CD4-positive, alpha-beta T cell (primary cell): ENCODE data around the gene RBMS3. TPM values are rescaled to one million over a fixed set of nuclear protein-coding genes. Genes with fewer than 3 reads are reported as not detected.

Experiments used
- ATAC-seq: fragments of 200-7000 bp; cut with Tn5 transposase; one replicate; pipeline ENCODE4 v1.10.0; 2022; ENCODE audit warnings: mild to moderate bottlenecking; ENCODE audit not compliant: poor library complexity
- CTCF ChIA-PET: fragments of 350-600 bp; sonication (Branson Sonifier 250); formaldehyde crosslinking; loops from one replicate; lab custom pipeline; 2021; ENCODE audit warnings: antibody characterized with exemption, inconsistent platforms; lab: Charles Lee
- POLR2A ChIA-PET: fragments of 350-600 bp; sonication (Branson Sonifier 250); formaldehyde crosslinking; loops from one replicate; lab custom pipeline; 2021; ENCODE audit warnings: antibody characterized with exemption, inconsistent platforms; lab: Charles Lee
- DNase-seq, 14 experiments: peaks; one replicate each; pipeline ENCODE4 v3.0.0-alpha.2; 2013 to 2020; ENCODE audit warnings: mixed read lengths in 2 of 14
- H3K27ac ChIP-seq, 2 donors: one replicate each; pipeline versions ENCODE4 v1.5.1 to v1.7.0; 2013; ENCODE audit warnings: low read length in 2 of 2, low read depth in 1 of 2, mild to moderate bottlenecking in 1 of 2
- H3K27me3 ChIP-seq, 2 experiments: 1 replicate in 1 of 2; 2 replicates in 1 of 2; pipeline versions ENCODE4 v1.6.1 to v1.7.0; 2013; ENCODE audit warnings: low read length in 2 of 2, control low read depth in 1 of 2, mild to moderate bottlenecking in 1 of 2, moderate library complexity in 1 of 2; ENCODE audit not compliant: insufficient read depth in 2 of 2, control insufficient read depth in 1 of 2
- H3K36me3 ChIP-seq: one replicate; pipeline ENCODE4 v1.6.1; 2013; ENCODE audit warnings: low read length, control low read depth; ENCODE audit not compliant: insufficient read depth
- H3K4me1 ChIP-seq: one replicate; pipeline ENCODE4 v1.6.1; 2013; ENCODE audit warnings: low read length, control low read depth; ENCODE audit not compliant: insufficient read depth
- H3K4me3 ChIP-seq: one replicate; pipeline ENCODE4 v1.5.1; 2013; ENCODE audit warnings: mild to moderate bottlenecking, low read length, moderate library complexity
- H3K9me3 ChIP-seq, 2 experiments: 1 replicate in 1 of 2; 2 replicates in 1 of 2; pipeline versions ENCODE4 v1.6.1 to v1.7.0; 2013; ENCODE audit warnings: low read length in 2 of 2, mild to moderate bottlenecking in 2 of 2, control low read depth in 1 of 2, moderate library complexity in 1 of 2; ENCODE audit not compliant: control insufficient read depth in 1 of 2, insufficient read depth in 1 of 2
- H3K27ac Mint-ChIP-seq: one replicate; pipeline ENCODE4 v1.8.0; 2020; ENCODE audit warnings: mixed read lengths
- H3K27me3 Mint-ChIP-seq: one replicate; pipeline ENCODE4 v1.8.0; 2021; ENCODE audit warnings: mixed read lengths
- H3K36me3 Mint-ChIP-seq: one replicate; pipeline ENCODE4 v1.8.0; 2021; ENCODE audit warnings: low read depth, mixed read lengths
- H3K4me1 Mint-ChIP-seq: one replicate; pipeline ENCODE4 v1.8.0; 2021; ENCODE audit warnings: low read depth, mixed read lengths
- H3K4me3 Mint-ChIP-seq: one replicate; pipeline ENCODE4 v1.8.0; 2020; ENCODE audit warnings: mild to moderate bottlenecking, mixed read lengths
- H3K9me3 Mint-ChIP-seq: one replicate; pipeline ENCODE4 v1.8.0; 2020; ENCODE audit warnings: mixed read lengths
- CTCF ChIP-seq: fragments of 200-600 bp; IDR thresholded peaks from one replicate; pipeline ENCODE4 v1.8.0; 2022; ENCODE audit warnings: antibody characterized with exemption, mild to moderate bottlenecking
- intact Hi-C, 2 experiments: fragments of 100-400 bp; cut with DNase I in 1 of 2; cut with micrococcal nuclease in 1 of 2; formaldehyde crosslinking; loops; one replicate each; pipeline versions ENCODE4 v1.15.1 to v1.9.0; 2023 to 2025; cut with DNase I, micrococcal nuclease
- total RNA-seq, 174 experiments: library from RNA in 2 of 174; stranded (reverse) in 2 of 174; gene quantifications; one replicate each; pipeline ENCODE4 v1.2.3 and lab custom pipeline; 2021 to 2026

Gene RBMS3
- total RNA-seq, 2 experiments from 2014 or later: 1.6 to 1.7 TPM

DNA sequence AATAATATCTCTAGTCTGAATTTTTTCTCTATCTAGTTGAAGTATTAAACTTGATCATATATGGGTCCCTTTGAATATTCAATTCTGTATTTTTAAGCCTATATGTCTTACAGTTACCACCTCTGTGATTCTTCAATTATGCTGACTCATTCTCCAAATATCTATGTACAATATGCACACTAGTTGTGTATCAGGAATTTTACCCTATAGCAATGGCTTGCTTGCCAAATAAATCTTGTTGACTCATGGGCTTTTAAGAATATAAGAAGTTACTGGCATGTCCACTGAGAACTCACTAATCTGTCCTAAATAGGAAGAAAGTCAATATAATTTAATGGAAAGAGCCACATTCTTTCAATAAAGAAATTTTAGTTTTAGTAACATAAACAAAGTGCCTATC lies 656.3 kb downstream of the RBMS3 start:
- Histone ChIP-seq H3K4me1 (no peaks in the 10 kb centered on the region), H3K4me3 (no peak overlapping the region), H3K27me3 (no peaks in the 10 kb centered on the region), H3K9me3 (no peaks in the 10 kb centered on the region), H3K36me3 (no peaks in the 10 kb centered on the region), H3K27ac (no peak overlapping the region)
- no peak for ATAC-seq
- DNase-seq: no peak
- Mint-ChIP-seq H3K4me3 (no peak overlapping the region), H3K27ac (no peak overlapping the region), H3K4me1 (no peaks in the 10 kb centered on the region), H3K27me3 (peaks cover 21% of the 10 kb centered on the region), H3K36me3 (no peaks in the 10 kb centered on the region), H3K9me3 (no peaks in the 10 kb centered on the region)
- CTCF ChIA-PET: no interaction called here
- POLR2A ChIA-PET: no interaction called here
- no peak for TF ChIP-seq CTCF
- intact Hi-C loops: no loop called here

DNA sequence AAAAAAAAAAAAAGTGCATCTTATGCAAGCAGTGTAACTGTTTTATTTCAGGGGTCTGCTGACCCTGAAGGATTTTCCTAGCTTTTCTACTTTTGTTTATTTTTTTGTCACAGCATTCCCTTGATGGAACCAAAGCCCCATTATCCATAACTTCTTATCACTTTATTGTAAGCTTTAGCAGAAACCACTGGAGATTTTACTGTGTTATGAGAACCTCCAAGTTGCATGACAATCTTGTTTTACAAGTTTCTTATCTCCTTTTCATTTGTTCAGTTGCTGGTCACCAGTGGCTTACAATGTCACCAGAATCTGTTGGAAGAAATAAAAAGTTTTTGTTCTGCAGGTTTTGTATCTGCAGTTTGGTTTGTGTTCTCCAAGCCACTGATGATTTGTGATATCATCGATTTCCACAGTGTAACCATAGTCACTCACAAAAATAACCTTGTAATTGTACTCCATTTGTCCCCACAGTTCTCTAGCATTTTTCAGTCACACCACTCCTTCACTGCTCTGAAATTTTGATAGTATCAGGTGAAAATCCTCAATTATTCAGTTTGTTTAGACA lies 660.0 kb downstream of the RBMS3 start:
- Histone ChIP-seq H3K9me3 (no peaks in the 10 kb centered on the region), H3K27me3 (no peaks in the 10 kb centered on the region), H3K36me3 (no peaks in the 10 kb centered on the region), H3K4me1 (no peaks in the 10 kb centered on the region), H3K27ac (no peak overlapping the region), H3K4me3 (no peak overlapping the region)
- Mint-ChIP-seq H3K9me3 (no peaks in the 10 kb centered on the region), H3K4me3 (no peak overlapping the region), H3K27me3 (peaks cover 17% of the 10 kb centered on the region), H3K27ac (no peak overlapping the region), H3K36me3 (no peaks in the 10 kb centered on the region), H3K4me1 (no peaks in the 10 kb centered on the region)
- POLR2A ChIA-PET: no interaction called here
- CTCF ChIA-PET: no interaction called here
- no peak for DNase-seq
- intact Hi-C loops: no loop called here
- no peak for TF ChIP-seq CTCF
- ATAC-seq: no peak

DNA sequence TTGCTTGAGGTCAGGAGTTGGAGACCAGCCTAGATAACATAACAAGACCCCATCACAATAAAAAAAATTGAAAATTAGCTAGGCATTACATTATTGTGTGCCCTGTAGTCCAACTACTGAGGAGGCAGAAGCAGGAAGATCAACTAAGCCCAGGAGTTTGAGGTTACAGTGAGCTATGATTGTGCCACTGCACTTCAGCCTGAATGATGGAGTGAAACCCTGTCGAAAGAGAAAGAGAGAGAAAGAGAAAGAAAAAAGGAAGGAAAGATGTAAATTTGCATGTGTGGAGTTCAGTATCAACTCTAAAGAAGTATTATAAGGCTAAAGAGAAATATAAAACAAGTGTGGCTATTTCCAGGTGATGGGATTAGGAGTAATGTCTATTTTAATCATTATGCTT lies 661.4 kb downstream of the RBMS3 start:
- Mint-ChIP-seq H3K27me3 (peaks cover 13% of the 10 kb centered on the region), H3K9me3 (no peaks in the 10 kb centered on the region), H3K4me3 (no peak overlapping the region), H3K27ac (no peak overlapping the region), H3K4me1 (no peaks in the 10 kb centered on the region), H3K36me3 (no peaks in the 10 kb centered on the region)
- ChIA-PET POLR2A (no interaction called here), CTCF (no interaction called here)
- DNase-seq (no peak), ATAC-seq (no peak)
- Histone ChIP-seq H3K9me3 (no peaks in the 10 kb centered on the region), H3K4me1 (no peaks in the 10 kb centered on the region), H3K4me3 (no peak overlapping the region), H3K27ac (no peak overlapping the region), H3K27me3 (no peaks in the 10 kb centered on the region), H3K36me3 (no peaks in the 10 kb centered on the region)
- intact Hi-C loops: no loop called here
- TF ChIP-seq CTCF: no peak
